ENCODE data around the gene CBR4. TPM values are rescaled to one million over a fixed set of nuclear protein-coding genes. Genes with fewer than 3 reads are reported as not detected.

Gene CBR4
- total RNA-seq, 2 experiments from 2014 or later, result 25.8 to 26.8 TPM

GRCh38 chr4:169009286-169010124, 550 bp downstream of the CBR4 start:
- H3K36me3 Mint-ChIP-seq (ENCODE audit: low read depth), result peaks cover 7% of the 10 kb centered on the region
- DNase-seq, result peak; percentile 67
- no peaks in the 10 kb centered on the region for H3K27me3 Mint-ChIP-seq
- TF ChIP-seq, protein P1, sequence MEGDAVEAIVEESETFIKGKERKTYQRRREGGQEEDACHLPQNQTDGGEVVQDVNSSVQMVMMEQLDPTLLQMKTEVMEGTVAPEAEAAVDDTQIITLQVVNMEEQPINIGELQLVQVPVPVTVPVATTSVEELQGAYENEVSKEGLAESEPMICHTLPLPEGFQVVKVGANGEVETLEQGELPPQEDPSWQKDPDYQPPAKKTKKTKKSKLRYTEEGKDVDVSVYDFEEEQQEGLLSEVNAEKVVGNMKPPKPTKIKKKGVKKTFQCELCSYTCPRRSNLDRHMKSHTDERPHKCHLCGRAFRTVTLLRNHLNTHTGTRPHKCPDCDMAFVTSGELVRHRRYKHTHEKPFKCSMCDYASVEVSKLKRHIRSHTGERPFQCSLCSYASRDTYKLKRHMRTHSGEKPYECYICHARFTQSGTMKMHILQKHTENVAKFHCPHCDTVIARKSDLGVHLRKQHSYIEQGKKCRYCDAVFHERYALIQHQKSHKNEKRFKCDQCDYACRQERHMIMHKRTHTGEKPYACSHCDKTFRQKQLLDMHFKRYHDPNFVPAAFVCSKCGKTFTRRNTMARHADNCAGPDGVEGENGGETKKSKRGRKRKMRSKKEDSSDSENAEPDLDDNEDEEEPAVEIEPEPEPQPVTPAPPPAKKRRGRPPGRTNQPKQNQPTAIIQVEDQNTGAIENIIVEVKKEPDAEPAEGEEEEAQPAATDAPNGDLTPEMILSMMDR (IDR thresholded peaks at IDR 0.05), result no peak
- ATAC-seq, result peak; percentile 28
- H3K4me3 Mint-ChIP-seq, result peak overlapping the region; percentile 85
- H3K27ac Mint-ChIP-seq, result peak overlapping the region; percentile 87
- ChIA-PET POLR2A (interaction anchor here (0.9 to 1.1 kb wide), 2 partner anchors 9 kb away, joined by 3 read pairs; no protein-coding TSS in a partner anchor), CTCF (interaction anchor here (0.8 to 2.1 kb wide), 7 partner anchors 9 to 481 kb away, joined by 3 to 17 read pairs (median 4); no protein-coding TSS in a partner anchor)
- H3K9me3 Mint-ChIP-seq, result no peaks in the 10 kb centered on the region
- H3K4me1 Mint-ChIP-seq (ENCODE audit: low read depth), result peaks cover 31% of the 10 kb centered on the region
- intact Hi-C loops (cut with micrococcal nuclease), result loop anchor here (5.0 kb wide), 1 partner anchor 87 kb away; no protein-coding TSS in a partner anchor

DNA sequence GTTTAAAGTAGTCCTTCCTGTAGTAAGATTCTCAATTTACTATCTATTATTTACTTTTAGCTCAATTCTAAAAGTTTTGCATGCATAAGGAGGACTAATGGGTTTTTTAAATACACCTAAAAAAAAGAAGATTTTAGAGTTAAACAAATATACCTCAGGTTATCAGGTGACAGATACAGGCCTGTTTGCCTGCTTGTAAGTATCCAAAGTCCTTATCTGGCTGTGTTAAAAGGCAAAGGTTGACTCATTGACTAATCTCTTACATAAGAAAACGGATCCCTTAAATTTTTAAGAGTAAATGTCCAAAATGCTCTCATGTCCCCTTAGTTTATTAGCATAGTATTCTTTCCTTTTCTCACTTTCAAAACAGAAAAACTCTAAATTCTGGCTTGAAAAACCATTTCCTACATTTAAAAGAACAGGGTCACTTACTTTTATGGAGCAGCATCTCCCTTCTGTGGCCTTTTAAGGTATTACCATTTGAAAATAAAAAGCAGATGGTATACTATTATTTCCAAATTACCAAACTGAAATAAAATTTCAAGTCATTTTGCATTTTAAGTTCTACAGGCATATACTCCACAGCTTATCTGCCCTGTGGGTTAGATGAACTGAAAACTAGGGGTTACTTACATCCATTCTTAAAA, 4.5 kb downstream of the CBR4 start:
- intact Hi-C loops (cut with micrococcal nuclease), result loop anchor here (5.0 kb wide), 1 partner anchor 83 kb away; no protein-coding TSS in a partner anchor
- ChIA-PET POLR2A (no interaction called here), CTCF (interaction anchor here (1.0 kb wide), 2 partner anchors 82 to 490 kb away, joined by 3 to 7 read pairs; no protein-coding TSS in a partner anchor)
- no peak for DNase-seq
- Mint-ChIP-seq H3K36me3 (ENCODE audit: low read depth) (peaks cover 36% of the 10 kb centered on the region), H3K4me3 (no peak overlapping the region), H3K27me3 (no peaks in the 10 kb centered on the region), H3K9me3 (no peaks in the 10 kb centered on the region), H3K4me1 (ENCODE audit: low read depth) (peaks cover 27% of the 10 kb centered on the region), H3K27ac (no peak overlapping the region)
- TF ChIP-seq, protein P1 (IDR thresholded peaks at IDR 0.05), result peak; percentile 35
- ATAC-seq, result no peak

GRCh38 chr4:169000315-169000714, 9.7 kb downstream of the CBR4 start:
- Mint-ChIP-seq H3K4me1 (ENCODE audit: low read depth) (peaks cover 10% of the 10 kb centered on the region), H3K27me3 (no peaks in the 10 kb centered on the region), H3K27ac (no peak overlapping the region), H3K9me3 (no peaks in the 10 kb centered on the region), H3K4me3 (no peak overlapping the region), H3K36me3 (ENCODE audit: low read depth) (peaks cover 41% of the 10 kb centered on the region)
- intact Hi-C loops (cut with micrococcal nuclease), result no loop called here
- CTCF ChIA-PET, result interaction anchor here (1.9 to 2.9 kb wide), 2 partner anchors 10 to 485 kb away, joined by 6 to 17 read pairs; partner anchors contain the start of gene CBR4
- POLR2A ChIA-PET, result interaction anchor here (1.1 kb wide), 1 partner anchor 10 kb away, joined by 3 read pairs; the partner anchor contains the start of gene CBR4
- DNase-seq (no peak), ATAC-seq (no peak)
- TF ChIP-seq, protein P1 (IDR thresholded peaks at IDR 0.05), result no peak

- no peak overlapping the region for H3K4me3 Mint-ChIP-seq
- intact Hi-C loops (cut with micrococcal nuclease), result no loop called here
These were observed 10.2 kb downstream of the CBR4 start for GRCh38 chr4:168999809-169000208.

More at GRCh38 chr4:168999809-169000208, 10.2 kb downstream of the CBR4 start:
- no peak for DNase-seq
- ATAC-seq, result no peak
- H3K4me1 Mint-ChIP-seq (ENCODE audit: low read depth), result peaks cover 10% of the 10 kb centered on the region
- H3K9me3 Mint-ChIP-seq, result no peaks in the 10 kb centered on the region
- CTCF ChIA-PET, result interaction anchor here (2.9 kb wide), 1 partner anchor 10 kb away, joined by 17 read pairs; the partner anchor contains the start of gene CBR4
- POLR2A ChIA-PET, result no interaction called here
- H3K36me3 Mint-ChIP-seq (ENCODE audit: low read depth), result peaks cover 38% of the 10 kb centered on the region
- H3K27me3 Mint-ChIP-seq, result no peaks in the 10 kb centered on the region
- TF ChIP-seq, protein P1 (IDR thresholded peaks at IDR 0.05), result no peak
- no peak overlapping the region for H3K27ac Mint-ChIP-seq
